Activated CD8-positive, alpha-beta memory T cell treated with anti-CD3 and anti-CD28 coated beads, Interleukin-2, amount 50 U/mL, for 48 hours (primary cell): ENCODE data around the gene CSKMT.
"Not testable (repeated sequence)": the region's sequence is repeated elsewhere in the genome, so short reads cannot be mapped to it uniquely, and the experiment has no call there.

Source experiments
- DNase-seq: peaks from one replicate; pipeline ENCODE4 v3.0.0-alpha.2; 2020

CSKMT gene

DNA sequence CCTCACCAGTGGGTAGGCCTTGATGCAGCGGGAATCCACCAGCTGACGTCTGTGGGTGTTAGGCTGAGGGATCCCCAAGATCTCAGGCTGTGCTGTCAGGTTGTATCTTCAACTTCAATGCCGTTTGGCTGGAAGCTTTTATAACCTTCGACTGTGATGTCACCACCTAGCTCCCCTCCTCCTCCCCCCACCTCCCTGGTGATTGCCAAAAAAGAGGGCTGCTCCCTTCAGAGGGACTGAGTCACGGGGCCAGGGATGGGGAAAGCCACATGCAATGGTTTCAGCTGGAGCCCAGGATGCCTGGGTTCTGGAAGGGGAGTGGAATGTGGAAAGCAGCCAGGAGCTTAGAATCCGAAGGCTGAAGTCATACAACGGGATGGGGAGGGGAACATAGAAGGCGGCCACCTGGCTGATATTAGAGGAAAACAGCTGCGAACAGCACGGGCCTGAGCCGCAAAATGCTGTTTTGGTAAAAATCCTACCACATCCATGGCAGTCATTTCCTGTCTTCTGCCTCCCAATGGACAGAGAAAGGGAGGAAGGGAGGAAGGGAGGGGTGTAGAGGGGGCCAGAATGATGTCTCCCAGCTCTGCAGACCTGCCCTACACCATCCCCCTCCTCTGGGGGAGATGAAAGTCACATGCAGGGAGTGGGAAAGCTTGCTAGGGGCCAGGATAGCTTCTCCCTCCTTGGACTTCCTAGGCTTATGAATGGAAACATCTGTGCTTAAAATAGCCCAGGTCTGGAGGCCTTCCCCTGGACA is 24.5 kb downstream of the CSKMT start, which contains the start of gene LRRN4CL:
Gene LRRN4CL (minus strand): TSS at position 110 of the 763 bp plus-strand sequence. CDS start 1,022 bp downstream, outside the sequence.
- no peak for DNase-seq

DNA sequence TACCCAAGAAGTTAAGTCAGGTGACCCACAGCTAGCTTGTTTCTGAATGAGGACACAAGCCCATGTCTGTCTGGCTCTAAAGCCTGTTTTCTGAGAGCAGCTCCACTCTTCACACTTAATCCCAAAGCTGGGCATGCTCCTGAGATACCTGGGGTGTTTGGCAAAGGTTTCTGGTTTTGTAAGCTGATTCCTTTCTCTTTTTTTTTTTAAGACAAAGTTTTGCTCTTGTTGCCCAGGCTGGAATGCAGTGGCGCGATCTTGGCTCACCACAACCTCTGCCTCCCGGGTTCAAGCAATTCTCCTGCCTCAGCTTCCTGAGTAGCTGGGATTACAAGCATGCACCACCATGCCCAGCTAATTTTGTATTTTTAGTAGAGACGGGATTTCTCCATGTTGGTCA is 28.5 kb downstream of the CSKMT start:
- not testable (repeated sequence) for DNase-seq

DNA sequence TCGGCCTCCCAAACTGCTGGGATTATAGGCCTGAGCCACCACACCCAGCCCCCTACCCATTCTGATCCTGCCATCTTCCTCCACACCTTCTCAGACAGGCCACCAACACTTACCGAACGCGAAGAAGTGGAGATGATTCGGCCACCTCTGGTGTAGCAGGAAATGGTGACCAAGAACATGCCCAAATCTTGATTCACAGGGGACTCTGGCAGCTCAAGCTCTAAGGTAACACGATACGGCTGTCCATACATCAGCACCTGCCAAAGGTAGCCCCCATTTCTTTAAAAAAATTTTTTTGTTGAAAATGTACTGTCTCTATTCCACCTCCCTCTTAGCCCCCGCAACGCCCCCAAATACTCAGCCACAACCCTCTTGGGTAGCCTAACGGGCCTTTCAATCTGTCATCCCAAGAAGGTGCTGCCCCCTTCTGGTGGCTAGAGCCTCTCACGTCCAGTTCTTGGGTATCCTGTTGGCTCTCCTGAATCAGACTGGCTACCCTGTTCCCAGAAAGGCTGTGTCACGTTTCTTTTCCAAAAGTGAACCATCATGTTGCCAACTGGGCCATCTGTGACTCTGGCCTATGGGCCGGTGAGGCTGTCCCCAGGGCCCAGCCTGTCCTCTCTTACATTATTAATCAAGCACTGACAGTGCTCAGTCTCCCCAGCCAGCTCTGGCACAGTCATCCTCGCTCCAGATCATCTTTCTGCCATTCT is 29.5 kb downstream of the CSKMT start:
- peak; percentile 83 for DNase-seq

DNA sequence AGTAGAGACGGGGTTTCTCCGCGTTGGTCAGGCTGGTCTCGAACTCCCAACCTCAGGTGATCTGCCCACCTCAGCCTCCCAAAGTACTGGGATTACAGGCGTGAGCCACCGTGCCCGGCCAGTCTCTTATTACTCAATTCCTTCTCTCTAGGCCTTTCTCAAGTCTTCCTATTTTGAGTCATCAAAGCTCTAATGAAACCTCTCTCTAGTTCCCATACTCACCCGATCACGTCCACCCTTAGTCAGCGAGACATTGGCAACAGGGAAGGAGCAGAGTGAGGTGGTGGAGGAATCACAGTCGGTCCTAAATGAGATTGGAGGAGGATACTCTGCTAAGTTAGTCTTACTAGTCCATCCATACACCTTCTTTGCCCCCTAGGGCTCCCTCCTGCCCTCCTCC is 37.1 kb downstream of the CSKMT start:
- no peak for DNase-seq

DNA sequence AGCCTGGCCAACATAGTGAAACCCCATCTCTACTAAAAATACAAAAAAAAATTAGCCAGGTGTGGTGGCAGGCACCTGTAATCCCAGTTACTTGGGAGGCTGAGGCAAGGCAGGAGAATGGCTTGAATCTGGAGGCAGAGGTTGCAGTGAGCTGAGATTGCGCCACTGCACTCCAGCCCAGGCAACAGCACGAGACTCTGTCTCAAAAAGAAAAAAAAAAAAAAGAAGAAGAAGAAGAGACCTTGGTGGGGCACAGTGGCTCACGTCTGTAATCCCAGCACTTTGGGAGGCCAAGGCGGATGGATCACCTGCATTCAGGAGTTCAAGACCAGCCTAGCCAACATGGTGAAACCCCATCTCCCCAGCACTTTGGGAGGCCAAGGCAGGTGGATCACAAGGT is 38.8 kb downstream of the CSKMT start:
- DNase-seq: not testable (repeated sequence)

DNA sequence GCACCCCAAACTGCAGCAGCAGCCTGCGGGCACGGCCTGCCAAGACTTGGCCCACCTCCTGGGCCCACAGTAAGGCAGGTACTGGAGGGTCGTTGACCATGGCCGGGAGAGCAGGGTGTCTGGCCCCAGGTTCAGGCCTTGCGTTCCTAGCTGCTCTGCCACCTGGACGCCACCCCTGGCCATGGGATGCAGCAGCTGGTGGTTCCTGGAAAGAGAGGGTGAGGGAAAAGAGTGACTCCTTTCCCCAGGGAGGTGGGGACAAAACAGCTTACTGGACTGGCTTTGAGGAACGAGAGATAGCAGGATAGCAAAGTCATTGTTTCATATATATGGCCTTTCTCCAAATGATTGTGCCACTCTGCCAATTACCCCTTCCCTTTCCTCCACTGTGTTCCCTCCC is 40.3 kb downstream of the CSKMT start:
- DNase-seq: no peak

DNA sequence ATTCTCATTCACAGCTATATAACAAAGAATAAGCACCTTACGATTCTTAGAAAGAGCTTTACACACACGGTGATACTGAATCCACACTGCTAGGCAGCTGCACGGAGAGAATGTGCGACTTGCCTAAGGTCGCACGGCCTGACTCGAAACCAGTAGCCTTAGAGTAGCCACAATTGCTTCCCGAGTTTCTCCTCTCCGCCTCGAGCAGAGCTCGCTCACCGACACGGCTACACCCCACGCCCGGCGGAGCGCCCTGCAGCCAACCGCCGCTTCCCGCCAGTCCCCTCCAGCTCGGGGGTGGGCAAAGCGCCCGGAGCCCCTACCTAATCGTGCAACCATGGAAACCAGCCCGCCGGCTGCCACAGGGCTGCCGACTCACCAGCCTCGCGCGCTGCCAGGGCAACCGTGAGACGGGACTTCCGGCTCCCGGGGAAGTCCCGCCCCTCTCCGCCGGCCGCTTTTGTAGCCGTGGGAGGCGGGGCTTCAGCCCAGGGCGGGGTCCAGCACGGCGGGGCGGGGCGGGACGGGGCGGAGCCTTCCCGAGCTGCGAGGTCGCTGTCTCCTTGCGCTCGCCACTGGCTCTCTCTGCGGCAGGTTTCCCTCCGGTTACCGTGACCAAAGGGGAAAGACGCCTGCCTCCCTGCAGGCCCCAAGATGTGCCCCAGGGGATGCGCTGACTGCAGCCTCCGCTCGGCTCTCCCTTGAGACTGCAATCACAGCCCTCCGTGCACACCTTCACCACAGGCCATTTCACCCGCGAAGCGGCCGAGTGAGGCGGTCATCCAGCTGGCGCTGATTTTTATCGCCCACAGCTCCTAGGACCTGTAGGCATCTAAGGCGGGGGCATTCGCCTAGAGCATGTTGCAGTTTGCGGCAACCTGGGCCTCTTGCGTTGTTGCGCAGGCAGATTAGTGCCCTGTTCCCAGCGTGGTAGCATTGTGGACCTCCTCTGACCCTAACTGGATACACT is 41.1 kb downstream of the CSKMT start:
- peak; percentile 98 for DNase-seq

DNA sequence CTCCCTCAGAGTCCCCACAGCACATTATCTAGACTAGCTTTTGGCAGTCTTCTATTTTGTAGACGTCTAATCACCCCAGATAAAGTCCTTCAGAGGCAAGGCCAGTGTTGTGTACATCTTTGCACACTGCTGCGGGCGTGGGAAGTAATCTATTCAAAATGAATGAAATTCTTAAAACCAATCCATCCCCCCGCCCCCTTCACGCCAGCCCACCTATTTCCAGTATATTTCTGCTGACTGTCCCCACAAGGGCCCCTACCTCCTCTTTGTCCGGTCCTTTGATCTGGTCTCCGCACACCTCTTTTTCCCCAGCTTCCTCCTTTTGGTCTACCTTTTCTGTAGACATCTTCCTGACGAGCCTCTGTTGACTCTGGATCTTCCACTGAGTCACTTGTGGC is 41.7 kb downstream of the CSKMT start:
- DNase-seq: no peak

DNA sequence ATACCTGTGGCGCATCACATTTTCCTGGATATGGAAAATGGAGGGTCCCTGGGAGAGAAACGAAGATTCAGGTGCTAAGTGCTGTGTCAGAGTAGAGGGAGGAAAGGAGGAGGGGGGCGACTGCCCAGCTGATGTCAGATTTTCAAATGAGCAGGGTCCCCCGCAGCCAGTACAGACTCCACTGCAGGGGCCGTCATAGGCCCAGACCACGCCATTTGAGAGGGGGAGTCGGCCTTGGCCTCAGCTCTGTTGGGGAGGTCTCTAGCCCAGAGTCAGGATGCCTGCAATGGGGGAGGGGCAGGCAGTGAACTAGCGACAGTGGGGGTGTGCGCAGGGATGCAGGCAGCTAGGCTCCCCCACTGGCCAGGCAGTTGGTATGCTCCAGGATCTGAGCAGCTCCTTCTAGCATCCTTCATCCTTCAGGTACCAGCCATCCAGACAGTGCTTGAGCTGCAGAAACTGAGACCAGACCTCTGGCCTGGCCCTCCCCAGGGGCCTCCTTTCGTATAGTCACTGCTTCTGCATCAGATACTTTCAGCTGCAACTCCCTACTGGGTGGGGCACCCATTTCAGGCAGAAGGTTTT is 42.3 kb downstream of the CSKMT start, which contains the start of the genes BSCL2 and GNG3:
Gene BSCL2 (minus strand): TSS at position 148 of the 585 bp plus-strand sequence. CDS start 229 bp downstream, outside the sequence.
Gene GNG3 (plus strand): TSS at position 400 of the 585 bp plus-strand sequence. CDS start 620 bp downstream, outside the sequence.
- peak; percentile 55 for DNase-seq

DNA sequence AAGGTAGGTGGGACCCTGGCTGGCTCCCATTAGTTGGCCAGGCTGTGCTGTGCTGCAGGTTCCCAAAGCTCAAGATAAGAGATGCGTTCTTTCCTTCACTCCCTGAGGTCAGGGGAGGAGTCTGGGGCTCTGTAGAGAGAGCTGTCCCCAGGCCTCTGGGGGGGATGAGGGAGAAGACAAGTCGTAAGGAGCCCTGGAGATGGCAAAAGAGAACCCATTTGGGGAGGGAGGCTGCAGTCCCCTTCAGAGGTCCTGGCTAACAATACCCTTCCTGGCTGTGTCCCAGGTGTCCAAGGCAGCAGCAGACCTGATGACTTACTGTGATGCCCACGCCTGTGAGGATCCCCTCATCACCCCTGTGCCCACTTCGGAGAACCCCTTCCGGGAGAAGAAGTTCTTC is 43.3 kb downstream of the CSKMT start:
- peak; percentile 59 for DNase-seq

DNA sequence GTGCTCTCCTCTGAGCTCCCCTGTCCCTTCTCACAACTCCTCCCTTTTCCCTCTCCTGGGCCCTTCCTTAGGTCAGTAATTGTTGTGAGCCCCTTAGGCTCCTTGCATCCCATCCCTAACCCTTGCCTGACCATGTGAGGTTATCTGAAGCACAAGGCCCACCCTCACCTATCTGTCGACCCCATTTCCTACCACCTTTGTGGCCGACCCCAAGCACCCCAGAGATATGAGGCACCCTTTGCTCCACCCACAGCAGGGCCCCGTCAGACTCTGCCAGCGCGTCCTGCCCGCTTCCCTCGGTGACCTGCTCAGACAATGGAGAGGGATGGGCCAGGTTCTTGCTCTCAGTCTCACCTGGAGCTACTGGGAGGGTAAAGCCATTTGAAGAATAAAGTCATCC is 43.7 kb downstream of the CSKMT start:
- peak; percentile 75 for DNase-seq

DNA sequence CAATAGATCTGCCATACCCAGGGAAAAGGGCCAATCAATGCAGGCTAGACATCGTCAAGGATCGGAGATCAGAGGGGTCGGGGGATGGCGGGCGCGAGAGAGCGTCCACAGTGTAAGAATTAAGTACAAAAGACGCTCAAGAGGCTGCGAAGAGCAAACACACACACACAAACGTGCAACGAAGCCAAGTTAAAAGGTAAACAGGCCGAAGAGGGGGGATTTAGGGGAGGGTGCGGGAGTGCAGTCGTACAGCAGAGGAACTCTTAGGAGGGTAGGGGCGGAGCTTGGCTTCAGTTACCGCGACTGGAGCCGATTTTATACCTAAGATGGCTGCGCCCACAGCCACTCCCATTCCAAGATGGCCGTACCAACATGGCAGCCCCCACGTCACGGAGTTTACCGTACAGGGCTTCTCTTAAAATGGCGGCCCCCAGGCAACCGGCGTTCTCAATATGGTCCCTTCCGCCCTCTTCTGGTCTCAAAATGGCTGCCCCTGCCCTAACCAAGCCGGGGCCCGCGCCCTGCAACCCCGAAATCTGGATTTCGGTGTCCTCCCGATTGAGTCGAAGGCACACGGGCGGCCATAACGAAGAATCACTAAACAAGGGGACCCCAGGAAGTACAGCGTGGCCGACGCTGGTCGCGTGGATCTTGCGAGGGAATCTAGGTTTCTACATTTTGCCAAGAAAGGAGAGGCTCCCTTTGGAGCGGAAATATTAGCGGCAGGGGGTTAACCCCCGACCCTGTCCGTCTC is 44.3 kb downstream of the CSKMT start:
- DNase-seq: peak; percentile 92

DNA sequence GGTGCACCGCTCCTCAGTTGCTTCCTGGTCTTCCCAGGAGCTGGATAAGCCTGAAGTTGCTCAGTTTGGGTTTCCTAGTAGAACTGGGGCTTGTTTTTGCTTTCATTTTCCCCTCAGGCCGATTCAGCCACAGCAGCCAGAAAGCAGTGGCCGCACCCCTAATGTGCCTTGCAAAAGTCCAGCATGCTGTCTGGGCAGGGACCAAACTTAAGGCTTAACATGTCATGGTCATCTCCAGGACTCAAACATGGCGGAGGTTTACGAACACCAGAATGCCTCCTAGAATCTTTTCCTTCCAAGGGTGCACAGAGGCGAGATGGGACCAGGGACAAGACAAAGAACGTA is 44.9 kb downstream of the CSKMT start:
- DNase-seq: no peak

DNA sequence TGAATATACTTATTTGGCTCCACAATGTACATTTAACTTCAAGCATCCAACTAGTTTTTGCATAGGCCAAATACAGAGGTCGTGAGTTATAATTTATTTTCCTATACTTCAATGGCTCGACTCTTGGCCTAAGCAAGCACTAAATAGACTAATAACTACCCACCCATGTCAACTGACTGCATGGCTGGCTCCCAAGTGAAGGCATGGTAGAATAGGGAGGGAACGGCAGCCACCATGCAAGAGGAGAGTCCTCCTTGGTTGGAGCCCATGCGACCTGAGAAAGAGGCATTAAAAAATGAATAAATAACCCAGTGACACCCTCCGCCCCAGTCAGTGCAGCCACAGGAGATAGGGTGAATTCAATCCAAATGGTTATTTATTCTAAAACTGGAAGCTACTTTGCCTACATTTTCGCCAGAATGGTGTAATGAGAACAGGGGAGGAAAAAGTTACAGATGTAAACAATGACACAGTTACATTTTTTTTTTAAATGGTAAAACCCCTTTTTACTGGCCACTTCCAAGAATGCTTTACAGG is 47.2 kb downstream of the CSKMT start:
- DNase-seq: no peak

DNA sequence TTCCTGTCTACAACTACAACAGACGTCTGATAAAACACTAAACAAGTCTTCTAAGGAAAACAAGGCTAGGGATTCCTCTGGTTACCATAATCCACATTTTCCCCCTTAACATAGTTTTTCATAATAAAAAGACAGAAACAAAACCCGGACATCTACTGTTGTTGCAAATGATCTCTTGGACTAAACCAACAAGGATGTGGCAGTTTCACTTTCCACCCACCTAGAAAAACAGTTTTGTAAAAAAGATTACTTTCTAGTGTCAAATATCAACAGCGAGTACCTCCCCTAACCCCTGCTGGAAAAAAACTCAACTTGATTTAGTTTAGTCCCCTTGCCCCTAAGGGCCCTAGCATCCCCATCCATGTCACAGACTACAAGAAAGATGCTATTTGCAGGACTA is 47.7 kb downstream of the CSKMT start:
- no peak for DNase-seq

DNA sequence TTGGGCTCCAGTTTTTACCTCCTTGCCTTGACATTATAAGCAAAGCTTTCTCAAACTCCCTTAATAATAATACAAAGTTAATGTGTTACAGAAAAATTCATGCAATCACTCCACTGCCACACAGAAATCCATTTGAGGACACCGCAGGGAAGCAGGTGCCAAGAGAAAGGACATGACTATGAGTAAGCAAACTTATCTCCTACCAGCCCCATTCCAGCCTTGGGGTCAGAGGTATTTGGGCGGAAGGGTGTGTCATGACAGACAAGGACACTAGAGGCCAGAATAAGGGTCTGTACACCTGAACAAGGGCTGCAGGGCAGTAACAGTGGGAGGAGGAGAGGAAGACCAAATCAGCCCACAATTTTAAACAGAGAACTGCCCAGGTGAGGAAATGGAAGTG is 48.2 kb downstream of the CSKMT start:
- no peak for DNase-seq

DNA sequence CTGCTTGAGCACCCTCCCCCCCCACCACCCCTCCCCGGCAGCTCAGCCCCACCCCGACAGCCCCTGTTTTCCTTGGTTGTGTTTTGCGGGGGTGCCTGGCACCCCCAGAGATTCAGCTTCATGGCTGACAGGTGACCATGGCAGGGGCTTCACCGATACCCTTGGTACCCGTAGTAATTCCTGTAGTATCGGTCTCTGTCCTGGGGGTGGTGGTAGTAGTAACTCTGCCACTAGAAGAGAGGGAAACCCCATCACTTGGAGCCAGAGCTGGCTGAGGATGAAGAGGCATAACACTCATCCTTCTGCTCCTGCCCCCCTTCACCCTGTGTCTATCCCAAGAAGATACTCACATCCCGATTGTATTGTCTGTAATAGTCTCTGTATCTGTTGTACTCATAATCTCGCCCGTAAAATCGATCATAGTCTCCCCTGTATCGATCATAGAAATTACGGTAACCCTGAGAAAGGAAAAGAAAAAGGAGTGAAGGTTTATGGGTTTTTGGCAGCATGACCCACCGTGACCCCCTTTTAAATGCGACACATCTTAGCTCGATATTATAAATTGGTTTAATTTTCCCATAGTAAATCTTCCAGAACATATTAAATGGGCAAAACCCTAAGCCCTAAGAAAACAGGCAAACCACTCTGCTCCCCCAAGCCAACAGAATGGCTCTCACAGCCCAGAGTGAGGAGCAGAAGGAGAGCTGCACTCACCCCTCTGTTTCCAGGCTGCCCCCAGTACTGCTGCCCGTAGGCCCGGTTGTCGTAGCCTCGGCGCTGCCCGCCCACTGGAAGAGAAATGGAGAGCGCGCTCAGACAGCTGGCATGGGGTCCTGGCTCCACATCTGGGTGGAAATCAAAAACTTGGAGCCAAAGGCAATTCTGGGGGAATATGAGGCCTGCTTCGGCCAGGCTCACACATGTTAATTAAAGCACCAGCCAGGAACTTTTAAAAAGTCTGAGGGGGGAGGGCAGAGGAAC is 50.3 kb downstream of the CSKMT start:
- no peak for DNase-seq

DNA sequence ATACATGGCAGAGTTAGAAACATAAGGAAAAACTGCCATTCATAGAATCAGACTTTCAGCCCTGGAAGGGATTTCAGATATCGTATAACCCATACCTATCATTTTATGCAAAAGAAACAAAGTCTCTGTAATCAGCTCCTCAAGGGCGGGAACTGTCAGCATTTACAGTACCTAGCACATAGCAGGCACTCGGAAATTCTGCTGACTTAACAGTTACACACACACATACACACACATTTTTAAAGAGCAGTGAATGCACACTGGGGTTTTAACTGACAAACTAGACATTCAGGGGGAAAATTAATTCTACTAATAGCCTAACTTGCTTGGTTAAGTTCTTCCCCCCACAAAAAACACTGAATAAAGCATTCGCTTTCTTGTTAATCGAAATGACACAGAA is 51.1 kb downstream of the CSKMT start:
- DNase-seq: no peak

DNA sequence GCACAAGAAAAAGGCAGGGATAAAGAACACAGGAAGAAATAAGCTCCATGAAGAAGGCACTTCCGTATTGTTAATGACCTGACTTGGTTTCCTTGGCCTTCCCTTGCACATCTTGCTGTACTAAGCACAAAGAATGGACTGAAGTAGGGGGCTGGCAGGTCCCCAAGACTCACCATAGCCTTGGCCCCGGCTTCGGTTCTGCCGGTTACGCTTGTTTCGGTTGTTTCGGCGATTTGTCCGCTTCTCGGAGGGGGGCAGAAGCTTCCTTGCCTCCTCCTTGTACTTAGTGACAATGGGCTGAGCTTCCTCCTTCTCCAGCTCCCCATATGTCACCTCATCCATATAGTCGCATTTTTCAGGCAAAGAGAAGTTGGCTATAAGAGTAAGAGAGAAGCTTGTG is 51.7 kb downstream of the CSKMT start:
- DNase-seq: no peak
